Gastrocnemius medialis (tissue), 4 donors: ENCODE data around the gene EGR1. TPM values are rescaled to one million over a fixed set of nuclear protein-coding genes. Genes with fewer than 3 reads are reported as not detected.
A peak's percentile ranks its signal among the peaks of the same experiment; 100 is the strongest.
"Not testable (repeated sequence)": the region's sequence is repeated elsewhere in the genome, so short reads cannot be mapped to it uniquely, and the experiment has no call there.

ENCODE experiments used
- ATAC-seq, 2 donors: fragments of 150-250 bp; one replicate each; pipeline ENCODE4 v1.9.1; 2016
- DNase-seq, 2 donors: peaks; one replicate each; pipeline ENCODE4 v3.0.0-alpha.2; 2019
- H3K27ac ChIP-seq, 4 donors: fragments of 200-600 bp; sonication (generic); 1 replicate in 1 of 4; 2 replicates in 3 of 4; pipeline ENCODE4 v1.5.1; 2016 to 2018; ENCODE audit warnings: mild to moderate bottlenecking in 2 of 4, moderate library complexity in 1 of 4
- H3K27me3 ChIP-seq, 3 donors: fragments of 200-600 bp; sonication (generic) in 2 of 3; 1 replicate in 1 of 3; 2 replicates in 2 of 3; pipeline versions ENCODE4 v1.5.1 to v1.6.0; 2016 to 2019; ENCODE audit warnings: mild to moderate bottlenecking in 1 of 3, moderate library complexity in 1 of 3
- H3K36me3 ChIP-seq, 2 donors: fragments of 200-600 bp; sonication (generic) in 1 of 2; one replicate each; pipeline ENCODE4 v1.5.1; 2017 to 2018
- H3K4me1 ChIP-seq, 2 donors: fragments of 200-600 bp; sonication (generic) in 1 of 2; one replicate each; pipeline ENCODE4 v1.5.1; 2016 to 2017; ENCODE audit warnings: mild to moderate bottlenecking in 2 of 2
- H3K4me3 ChIP-seq, 4 donors: fragments of 200-600 bp; sonication (generic) in 3 of 4; 1 replicate in 1 of 4; 2 replicates in 3 of 4; pipeline ENCODE4 v1.5.1; 2016 to 2019; ENCODE audit warnings: mild to moderate bottlenecking in 2 of 4
- H3K9me3 ChIP-seq, 3 donors: fragments of 200-600 bp; sonication (generic) in 2 of 3; 1 replicate in 1 of 3; 2 replicates in 2 of 3; pipeline ENCODE4 v1.5.1; 2016 to 2019
- POLR2A ChIP-seq, 2 donors: fragments of 450-650 bp; IDR thresholded peaks; one replicate each; pipeline ENCODE4 v1.6.1; 2017; ENCODE audit warnings: antibody characterized with exemption in 2 of 2, mild to moderate bottlenecking in 2 of 2, moderate library complexity in 2 of 2
- in situ Hi-C, 4 donors: fragments of 200-750 bp; cut with MboI; loops; one replicate each; pipeline versions ENCODE4 v1.15.0 to v1.8.0; 2017; ENCODE audit warnings: low sequenced_read_pairs in 4 of 4
- intact Hi-C: fragments of 100-400 bp; cut with DNase I; formaldehyde crosslinking; loops from one replicate; pipeline ENCODE4 v1.15.1; 2023; ENCODE audit warnings: low total_unique reads
- total RNA-seq, 4 donors: library from RNA; depleted of rRNA; stranded (reverse); fragments of >200 nt; gene quantifications; one replicate each; pipeline versions ENCODE4 v1.1.0 to v1.2.3, GENCODE V29; 2016
- TF ChIP-seq, protein P1 (sequence below), 5 experiments: fragments of 450-650 bp in 3 of 5; fragments of 200-600 bp in 2 of 5; sonication (generic) in 2 of 5; IDR thresholded peaks in 4 of 5; conservative IDR thresholded peaks in 1 of 5; 1 replicate in 4 of 5; 2 replicates in 1 of 5; pipeline ENCODE4 v1.5.1; 2016 to 2019; ENCODE audit warnings: antibody characterized with exemption in 5 of 5, mild to moderate bottlenecking in 3 of 5, moderate library complexity in 3 of 5

The EGR1 gene
- total RNA-seq, 4 donors from 2014 or later, result 1.1 to 16.4 (median 7.2) TPM

- DNase-seq (no peak), ATAC-seq (no peak)
- no peak for TF ChIP-seq POLR2A (IDR thresholded peaks at IDR 0.05)
- TF ChIP-seq, protein P1, sequence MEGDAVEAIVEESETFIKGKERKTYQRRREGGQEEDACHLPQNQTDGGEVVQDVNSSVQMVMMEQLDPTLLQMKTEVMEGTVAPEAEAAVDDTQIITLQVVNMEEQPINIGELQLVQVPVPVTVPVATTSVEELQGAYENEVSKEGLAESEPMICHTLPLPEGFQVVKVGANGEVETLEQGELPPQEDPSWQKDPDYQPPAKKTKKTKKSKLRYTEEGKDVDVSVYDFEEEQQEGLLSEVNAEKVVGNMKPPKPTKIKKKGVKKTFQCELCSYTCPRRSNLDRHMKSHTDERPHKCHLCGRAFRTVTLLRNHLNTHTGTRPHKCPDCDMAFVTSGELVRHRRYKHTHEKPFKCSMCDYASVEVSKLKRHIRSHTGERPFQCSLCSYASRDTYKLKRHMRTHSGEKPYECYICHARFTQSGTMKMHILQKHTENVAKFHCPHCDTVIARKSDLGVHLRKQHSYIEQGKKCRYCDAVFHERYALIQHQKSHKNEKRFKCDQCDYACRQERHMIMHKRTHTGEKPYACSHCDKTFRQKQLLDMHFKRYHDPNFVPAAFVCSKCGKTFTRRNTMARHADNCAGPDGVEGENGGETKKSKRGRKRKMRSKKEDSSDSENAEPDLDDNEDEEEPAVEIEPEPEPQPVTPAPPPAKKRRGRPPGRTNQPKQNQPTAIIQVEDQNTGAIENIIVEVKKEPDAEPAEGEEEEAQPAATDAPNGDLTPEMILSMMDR (IDR thresholded peaks at IDR 0.05 in 4 of 5, conservative IDR thresholded peaks at IDR 0.05 in 1 of 5), result no peak
- intact Hi-C loops (no loop called here), in situ Hi-C loops (no loop called here)
- Histone ChIP-seq H3K9me3 (no peaks in the 10 kb centered on the region), H3K27me3 (peaks cover 0 to 6% (median 0%) of the 10 kb centered on the region in 3 donors), H3K27ac (peak overlapping the region in 1 of 4 donors; percentile 42), H3K4me3 (no peak overlapping the region), H3K4me1 (peaks cover 7 to 15% of the 10 kb centered on the region in 2 donors), H3K36me3 (no peaks in the 10 kb centered on the region)
These were observed 5.2 kb downstream of the EGR1 start for GRCh38 chr5:138470322-138471051.

- intact Hi-C loops (no loop called here), in situ Hi-C loops (no loop called here)
- peaks cover 0 to 3% (median 0%) of the 10 kb centered on the region in 3 donors for H3K27me3 ChIP-seq
- DNase-seq (no peak), ATAC-seq (no peak)
- no peaks in the 10 kb centered on the region for H3K9me3 ChIP-seq
- TF ChIP-seq, protein P1 (IDR thresholded peaks at IDR 0.05 in 4 of 5, conservative IDR thresholded peaks at IDR 0.05 in 1 of 5), result no peak
- TF ChIP-seq POLR2A (IDR thresholded peaks at IDR 0.05), result no peak
- peaks cover 4 to 10% of the 10 kb centered on the region in 2 donors for H3K4me1 ChIP-seq
- H3K36me3 ChIP-seq, result no peaks in the 10 kb centered on the region
- H3K27ac ChIP-seq, result no peak overlapping the region
- no peak overlapping the region for H3K4me3 ChIP-seq
These were observed 5.7 kb downstream of the EGR1 start for GRCh38 chr5:138471052-138471361.

DNA sequence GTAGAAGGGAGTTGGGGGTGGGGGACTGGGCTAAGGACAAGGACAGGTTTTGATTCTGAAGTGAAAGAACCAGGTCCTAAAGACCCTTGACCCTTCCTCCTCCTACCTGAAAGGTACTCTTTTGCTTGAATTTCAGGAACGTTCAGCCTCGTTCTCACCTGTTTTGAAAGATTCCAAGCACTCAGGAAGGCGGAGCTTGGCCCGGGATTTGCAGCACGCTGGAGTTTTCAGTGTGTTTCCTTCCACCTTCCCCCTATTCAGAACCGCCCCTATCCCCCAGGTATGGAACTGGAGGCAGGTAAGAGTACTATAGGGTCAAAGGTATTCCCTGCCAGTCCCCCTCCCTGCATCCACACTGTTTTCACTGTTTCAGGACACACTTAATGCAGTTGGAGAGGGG lies 7.1 kb downstream of the EGR1 start:
- Histone ChIP-seq H3K9me3 (no peaks in the 10 kb centered on the region), H3K27me3 (no peaks in the 10 kb centered on the region), H3K4me1 (no peaks in the 10 kb centered on the region), H3K27ac (no peak overlapping the region), H3K4me3 (no peak overlapping the region), H3K36me3 (no peaks in the 10 kb centered on the region)
- intact Hi-C loops (no loop called here), in situ Hi-C loops (no loop called here)
- DNase-seq (no peak), ATAC-seq (no peak)
- TF ChIP-seq, protein P1 (IDR thresholded peaks at IDR 0.05 in 4 of 5, conservative IDR thresholded peaks at IDR 0.05 in 1 of 5), result no peak
- TF ChIP-seq POLR2A (IDR thresholded peaks at IDR 0.05), result no peak

DNA sequence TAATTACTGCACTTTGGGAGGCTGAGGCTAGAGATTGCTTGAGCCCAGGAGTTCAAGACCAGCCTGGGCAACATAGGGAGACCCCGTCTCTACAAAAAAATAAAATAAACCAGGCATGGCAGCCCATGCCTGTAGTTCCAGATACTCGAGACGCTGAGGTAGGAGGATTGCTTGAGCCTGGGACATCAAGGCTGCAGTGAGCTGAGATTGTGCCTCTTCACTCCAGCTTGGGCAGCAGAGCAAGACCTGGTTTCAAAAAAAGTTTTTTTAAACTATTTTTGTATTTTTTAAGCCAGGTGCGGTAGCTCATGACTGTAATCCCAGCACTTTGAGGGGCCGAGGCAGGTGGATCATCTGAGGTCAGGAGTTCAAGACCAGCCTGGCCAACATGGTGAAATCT lies 7.9 kb downstream of the EGR1 start:
- intact Hi-C loops, DNase-seq: not testable (repeated sequence)

DNA sequence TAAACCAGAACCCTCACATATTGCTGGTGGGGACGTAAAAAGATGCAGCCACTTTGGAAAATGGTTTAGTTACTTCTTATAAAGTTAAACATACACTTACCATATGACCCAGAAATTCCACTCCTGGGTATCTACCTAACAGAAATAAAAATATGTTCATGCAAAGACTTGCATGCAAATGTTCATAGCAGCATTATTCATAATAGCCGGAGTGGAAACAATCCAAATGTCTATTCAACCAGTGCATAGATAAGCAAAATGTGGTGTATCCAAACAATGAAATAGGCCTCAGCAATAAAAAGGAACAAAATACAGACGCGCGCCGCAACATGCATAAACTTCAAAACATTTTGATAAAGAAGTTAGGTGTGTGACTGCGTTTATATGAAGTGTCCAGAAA lies 11.6 kb downstream of the EGR1 start:
- H3K27me3 ChIP-seq, result no peaks in the 10 kb centered on the region
- no peak overlapping the region for H3K27ac ChIP-seq
- no peaks in the 10 kb centered on the region for H3K4me1 ChIP-seq
- ATAC-seq, result no peak
- no peak overlapping the region for H3K4me3 ChIP-seq
- no peaks in the 10 kb centered on the region for H3K36me3 ChIP-seq
- H3K9me3 ChIP-seq, result no peaks in the 10 kb centered on the region
- TF ChIP-seq, protein P1 (IDR thresholded peaks at IDR 0.05 in 4 of 5, conservative IDR thresholded peaks at IDR 0.05 in 1 of 5), result no peak
- no peak for TF ChIP-seq POLR2A (IDR thresholded peaks at IDR 0.05)
- no peak for DNase-seq
- in situ Hi-C loops, result no loop called here
- intact Hi-C loops, result no loop called here

More for the DNA sequence above, 7.9 kb downstream of the EGR1 start:
- H3K4me1 ChIP-seq, ATAC-seq, H3K27me3 ChIP-seq, H3K36me3 ChIP-seq, H3K4me3 ChIP-seq, in situ Hi-C loops, H3K9me3 ChIP-seq, H3K27ac ChIP-seq: not testable (repeated sequence)
